Activated CD4-positive, alpha-beta T cell treated with anti-CD3 and anti-CD28 coated beads, Interleukin-2, amount 50 U/mL, for 1 hour (primary cell): ENCODE data around the gene PNP.

Experiments used
- DNase-seq: peaks from one replicate; pipeline ENCODE4 v3.0.0-alpha.2; 2020

The PNP gene

DNA sequence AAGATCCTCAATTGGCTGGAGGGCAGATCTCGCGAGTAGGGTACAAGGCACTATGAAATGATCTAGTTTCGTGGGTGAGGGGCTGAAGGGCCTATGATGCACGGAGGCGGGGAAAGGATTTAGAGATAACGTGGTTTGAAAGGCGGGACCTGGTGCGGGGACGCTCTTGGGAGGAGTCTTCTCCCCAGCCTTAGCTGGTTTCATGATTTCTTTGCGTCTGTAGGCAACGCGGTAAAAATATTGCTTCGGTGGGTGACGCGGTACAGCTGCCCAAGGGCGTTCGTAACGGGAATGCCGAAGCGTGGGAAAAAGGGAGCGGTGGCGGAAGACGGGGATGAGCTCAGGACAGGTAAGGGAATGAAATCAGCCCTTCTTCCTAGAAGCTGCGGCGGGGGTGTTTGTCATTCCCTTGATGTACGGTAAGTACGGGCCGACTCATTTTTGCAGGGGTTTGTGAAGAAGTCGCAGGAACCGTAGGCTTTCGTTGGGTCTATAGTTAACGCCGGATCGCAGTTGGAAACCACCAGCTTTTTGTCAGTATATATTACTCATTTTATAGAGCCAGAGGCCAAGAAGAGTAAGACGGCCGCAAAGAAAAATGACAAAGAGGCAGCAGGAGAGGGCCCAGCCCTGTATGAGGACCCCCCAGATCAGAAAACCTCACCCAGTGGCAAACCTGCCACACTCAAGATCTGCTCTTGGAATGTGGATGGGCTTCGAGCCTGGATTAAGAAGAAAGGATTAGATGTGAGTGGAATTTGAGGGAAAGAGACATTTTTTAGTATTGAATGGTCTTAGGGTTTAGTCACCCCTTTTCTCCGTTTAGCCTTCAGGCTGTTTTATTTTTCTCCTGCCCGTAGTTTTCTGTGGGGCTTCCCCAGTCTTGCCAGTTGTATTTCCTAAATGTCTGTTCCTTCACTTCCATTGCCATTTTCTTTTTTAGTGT, 13.6 kb upstream of the PNP start:
- no peak for DNase-seq

DNA sequence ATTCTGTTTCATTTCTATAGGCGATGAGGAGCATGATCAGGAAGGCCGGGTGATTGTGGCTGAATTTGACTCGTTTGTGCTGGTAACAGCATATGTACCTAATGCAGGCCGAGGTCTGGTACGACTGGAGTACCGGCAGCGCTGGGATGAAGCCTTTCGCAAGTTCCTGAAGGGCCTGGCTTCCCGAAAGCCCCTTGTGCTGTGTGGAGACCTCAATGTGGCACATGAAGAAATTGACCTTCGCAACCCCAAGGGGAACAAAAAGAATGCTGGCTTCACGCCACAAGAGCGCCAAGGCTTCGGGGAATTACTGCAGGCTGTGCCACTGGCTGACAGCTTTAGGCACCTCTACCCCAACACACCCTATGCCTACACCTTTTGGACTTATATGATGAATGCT, 12.2 kb upstream of the PNP start:
- DNase-seq: no peak

DNA sequence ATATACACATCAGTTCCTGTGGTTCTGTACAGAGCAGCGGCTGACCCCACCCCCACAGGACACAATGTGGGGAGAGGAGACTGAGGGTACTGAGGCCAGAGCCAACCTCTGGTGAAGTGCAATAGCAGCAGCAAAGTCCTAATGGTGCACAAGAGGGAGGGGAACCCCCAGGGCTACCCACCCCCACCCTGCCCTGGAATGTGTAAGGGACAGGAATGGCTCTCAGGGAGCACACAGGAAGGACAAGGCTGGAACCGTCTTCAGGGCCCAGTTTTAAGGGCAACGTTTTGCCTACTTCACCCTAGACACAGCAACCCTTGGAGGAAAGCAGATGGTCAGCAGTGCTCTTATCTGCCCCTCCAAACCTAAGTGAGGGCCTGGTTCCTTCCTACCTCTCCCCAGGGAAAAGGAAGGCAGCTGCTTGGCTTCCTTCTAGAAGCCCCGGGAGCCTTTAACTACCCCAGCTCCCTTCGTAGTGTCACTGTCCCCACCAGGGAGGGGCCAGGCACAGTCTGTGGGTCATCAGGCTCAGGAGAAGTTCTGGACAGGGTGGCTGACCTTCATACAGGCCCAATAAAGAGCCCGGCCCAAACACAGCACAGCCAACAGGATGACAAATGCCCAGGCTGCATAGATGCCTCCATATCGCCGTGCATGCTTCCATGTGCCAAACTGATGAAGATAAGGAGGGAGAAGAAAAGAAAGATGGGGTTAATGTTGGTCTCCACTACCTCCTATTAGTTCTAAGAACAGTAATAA, 11.0 kb upstream of the PNP start:
- no peak for DNase-seq

DNA sequence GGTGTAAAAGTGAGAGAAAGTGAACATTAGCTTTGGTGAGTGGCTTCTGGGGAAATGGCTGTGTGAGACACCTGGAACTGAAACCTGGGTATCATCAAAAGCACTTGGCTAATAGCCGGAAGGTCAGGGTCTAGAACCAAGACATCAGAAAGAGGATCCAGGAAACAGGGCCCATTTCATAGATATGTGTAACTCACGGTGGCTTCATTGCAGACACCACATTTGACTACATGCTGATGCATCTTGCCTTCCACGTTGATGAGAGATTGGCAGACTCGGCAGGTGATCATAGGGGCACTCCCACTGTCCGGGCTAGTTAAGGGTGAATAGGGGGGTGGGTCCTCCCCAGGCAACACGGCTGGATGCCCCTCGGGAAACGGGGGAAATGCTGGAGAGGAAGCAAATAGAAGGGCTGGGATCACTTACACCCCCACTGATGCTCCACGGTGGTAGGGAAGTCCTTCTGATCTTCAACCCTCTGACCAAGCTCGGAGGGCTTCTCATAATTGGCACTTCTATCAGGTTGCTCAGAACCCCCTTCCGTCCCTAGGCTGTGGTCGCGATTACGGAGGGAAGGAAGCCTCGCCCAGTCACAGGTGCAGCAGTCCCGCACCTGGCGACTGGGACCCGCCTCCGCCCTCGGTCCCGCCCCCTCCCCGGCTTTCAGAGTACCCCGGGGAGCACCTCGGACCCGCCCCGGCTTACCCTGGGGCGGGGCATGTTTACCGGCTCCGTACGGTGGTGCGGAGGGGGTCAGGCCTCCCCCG, 8.6 kb upstream of the PNP start:
- DNase-seq: peak; percentile 63

DNA sequence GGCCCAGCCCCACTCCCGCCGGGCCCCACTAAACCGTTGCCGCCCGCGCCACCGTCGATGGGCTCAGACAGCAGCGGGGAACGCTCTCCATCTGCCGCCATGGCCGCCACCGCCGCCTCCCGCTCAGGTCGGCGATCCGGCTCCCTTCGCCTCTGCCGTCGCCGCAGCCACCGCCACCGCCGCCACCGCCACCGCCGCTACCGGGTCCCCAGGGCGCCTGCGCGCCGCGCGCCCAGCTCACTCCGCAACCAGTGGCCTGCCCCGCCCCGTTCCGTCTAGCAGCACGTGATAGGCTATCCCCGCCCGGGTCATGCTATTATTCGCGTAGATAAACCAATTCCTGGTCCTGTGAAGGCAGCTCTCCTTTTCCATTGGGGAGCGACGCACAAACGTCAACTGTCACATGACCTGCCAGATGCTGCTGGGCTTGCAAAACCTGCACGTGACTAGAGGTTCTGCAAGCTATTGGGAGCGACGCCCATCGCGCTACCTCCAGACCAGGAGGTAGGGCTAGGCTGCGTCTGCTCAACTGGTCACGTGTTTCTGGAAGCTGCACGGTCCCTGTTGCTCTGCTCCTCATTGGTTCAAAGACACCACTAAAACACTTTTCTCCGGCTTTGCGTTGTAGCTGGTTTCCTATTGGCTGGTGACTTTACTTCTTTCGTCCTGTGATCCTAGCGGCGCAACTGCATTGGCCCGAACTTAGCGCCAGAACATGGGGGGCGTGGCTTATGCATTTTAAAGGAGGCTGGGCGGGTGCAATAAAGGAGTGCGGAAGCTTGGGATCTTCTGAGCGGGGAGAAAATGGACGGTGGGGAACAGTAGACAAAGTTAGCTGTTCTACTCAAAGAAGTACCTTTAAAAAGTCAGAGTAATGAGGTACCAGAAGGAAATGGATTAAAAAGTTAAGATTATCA, 7.7 kb upstream of the PNP start, which contains the start of gene PIP4P1:
PIP4P1 (minus strand) TSS at position 210 of the 917 bp plus-strand sequence; CDS start at position 101, 109 bp downstream.
- peak; percentile 97 for DNase-seq

DNA sequence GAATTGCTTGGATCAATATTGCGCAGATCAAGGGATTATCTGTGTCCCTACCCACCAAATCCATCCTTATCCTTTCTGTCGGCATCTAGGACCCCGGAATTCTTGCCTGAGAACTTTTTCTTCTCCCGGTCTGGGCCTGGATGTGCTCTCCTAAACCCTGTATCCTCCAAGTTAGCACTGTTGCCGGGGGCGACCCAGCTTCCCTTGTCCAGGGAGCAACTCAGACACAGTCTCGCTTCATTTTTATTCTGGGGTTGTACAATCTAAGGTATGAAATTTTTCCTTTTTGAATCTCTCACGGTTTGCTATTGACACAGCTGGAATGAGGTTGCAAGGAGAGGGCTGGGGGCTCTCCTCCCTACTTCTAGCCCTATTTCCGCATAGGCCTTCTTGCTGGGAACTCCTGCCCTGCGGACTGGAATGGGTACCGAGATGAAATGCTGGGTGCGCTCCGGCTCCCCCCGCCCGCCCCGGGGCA, 403 bp upstream of the PNP start:
- DNase-seq: no peak

DNA sequence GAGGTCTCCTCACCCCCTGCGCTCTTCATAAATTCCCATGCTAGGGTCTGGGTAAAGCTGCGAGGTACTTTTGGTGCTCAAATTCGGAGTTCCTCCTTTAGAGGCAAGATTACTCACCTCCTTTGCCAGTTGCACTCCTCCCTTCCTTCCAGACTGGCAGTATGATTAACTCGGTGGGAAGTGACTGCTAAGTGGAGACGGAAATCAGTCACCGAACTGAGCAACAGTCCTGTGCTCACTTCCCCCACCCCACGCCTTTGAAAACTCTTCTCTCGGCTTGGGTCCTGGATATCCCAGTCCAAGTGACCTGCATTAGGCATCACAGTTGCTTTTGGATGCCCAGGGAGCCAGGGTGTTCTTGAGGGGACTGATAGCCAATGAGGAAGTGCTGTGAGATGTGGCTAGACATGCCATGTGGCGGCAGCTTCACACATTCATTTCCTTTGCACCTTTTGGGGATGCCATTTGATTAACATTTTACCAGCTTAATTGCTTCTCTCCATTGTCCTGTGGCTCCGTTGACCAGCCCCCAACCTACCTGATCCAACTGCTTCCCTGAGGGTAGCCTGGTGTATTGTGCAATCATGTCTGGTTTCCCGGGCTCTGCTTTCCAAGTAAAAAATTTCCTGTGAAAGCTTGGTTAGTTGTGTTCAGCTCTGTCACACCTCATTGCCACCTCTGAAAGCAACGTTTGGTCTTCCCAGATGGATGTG, 840 bp downstream of the PNP start:
- DNase-seq: peak; percentile 44

DNA sequence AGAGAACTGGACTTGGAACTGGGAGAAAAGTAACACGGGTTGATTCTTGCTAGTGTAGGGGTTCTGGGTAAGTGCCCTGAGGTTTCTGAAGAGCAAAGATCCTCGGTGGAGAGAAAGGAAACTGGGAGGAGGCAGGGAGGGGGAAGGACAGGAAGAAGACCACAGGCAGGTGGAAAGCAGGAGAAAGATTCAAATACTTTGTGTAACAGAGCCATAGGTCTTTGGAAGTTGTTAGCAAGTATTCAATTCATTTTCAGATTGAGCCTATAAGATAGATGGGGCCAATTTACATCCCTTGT, 1.3 kb downstream of the PNP start:
- no peak for DNase-seq

DNA sequence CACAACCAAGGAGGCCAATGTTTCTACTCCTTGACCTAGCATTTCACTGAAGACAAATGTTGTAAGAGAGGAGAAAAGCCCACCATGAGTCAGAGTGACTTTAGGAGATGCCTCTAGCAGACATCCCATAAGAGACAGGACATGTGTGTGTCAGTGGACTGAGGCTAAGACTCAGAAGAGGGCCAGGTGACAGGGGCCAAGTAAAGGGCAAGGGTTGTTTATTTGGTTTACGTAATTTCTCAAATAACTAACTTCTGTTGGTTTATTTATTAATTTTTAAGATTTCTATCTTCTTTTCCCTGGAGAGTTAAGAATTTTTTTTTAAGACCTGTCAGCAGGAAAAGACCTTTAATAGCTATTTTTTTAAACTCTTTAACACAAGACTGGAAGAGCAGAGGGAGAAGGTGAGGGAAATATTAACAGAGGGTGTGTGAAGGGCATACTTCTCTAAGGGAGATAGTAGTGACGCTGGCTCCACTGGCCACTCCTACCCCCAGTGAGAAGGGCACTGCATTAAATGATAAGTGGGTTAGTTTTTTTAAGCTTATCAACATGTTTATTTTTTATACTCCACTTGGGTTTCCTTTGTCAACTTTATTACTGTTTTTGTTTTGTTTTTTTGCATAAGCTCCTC, 3.4 kb downstream of the PNP start:
- no peak for DNase-seq

DNA sequence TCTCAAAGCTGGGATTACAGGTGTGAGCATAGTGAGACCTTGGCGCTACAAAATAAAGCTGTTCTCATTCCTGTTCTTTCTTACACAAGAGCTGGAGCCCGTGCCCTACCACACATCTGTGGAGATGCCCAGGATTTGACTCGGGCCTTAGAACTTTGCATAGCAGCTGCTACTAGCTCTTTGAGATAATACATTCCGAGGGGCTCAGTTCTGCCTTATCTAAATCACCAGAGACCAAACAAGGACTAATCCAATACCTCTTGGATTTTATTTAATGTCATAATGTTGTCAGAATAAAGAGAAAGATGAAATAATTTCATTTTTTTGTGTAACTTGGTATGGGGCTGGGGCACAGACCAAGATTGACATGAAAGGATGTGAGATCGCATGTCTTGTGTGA, 7.6 kb downstream of the PNP start:
- no peak for DNase-seq

DNA sequence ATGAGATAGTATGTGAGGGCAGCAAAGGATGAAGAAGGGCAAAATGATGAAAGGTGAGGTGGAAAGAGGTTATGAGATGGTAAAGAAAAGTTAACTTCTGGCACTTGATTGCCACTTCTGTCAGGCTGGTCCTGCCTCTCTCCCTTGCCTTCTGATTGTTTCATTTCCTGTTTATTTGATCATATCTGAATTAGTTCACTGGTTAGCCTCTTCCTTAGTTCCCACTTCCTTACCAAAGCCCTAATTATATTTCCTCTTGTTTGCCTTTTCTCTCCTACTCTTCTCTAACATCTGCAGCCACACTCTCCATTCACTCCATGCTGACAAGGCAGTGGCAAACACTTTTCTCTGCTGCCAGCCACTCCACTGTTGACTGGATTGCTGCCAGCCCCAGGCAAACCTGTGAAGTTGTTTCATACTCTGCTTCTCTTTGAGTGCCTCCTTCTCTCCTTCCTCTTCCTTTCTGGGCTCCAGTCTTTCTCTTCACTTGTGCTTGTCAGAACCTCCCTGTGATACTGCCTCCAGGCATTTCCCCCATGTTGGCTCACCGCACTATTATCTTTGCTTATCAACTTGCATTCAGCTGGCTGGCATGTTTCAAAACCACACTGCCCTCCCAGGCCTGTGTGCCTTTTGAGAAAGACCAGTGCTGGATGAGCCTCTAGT, 8.1 kb downstream of the PNP start:
- no peak for DNase-seq

DNA sequence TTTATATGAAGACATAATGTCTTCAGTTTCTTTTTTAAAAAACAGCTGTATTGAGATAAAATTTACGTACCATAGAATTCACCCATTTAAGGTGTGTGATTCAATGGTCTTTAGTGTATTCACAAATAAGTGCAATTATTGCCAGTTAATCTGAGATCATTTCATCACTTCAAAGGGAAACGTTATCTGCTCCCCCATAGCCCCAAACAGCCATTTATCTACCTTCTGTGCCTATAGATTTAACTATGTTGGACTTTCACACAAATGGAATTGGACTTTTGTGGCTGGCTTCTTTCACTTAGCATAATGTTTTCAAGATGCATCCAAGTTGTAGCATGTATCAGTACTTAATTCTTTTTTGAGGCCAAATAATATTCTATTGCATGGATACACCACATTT, 9.7 kb downstream of the PNP start:
- no peak for DNase-seq

DNA sequence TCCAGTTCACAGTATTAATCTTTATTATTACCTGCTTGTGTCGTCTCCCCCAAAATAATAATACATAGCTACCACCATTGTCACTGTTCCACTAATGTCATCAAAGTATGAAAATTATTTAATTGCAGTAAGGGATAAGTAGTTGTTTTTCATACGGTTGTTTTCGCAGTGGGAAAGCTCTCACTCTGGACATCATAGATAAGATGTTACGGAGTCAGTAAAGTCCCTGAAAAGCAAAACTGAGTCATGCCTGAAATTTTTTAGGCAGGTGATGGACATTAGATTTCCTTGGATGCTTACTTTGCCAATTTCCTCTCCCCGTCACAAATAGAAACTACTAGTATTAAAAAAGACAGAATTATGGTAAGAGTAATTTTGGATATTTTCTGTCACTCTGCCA, 13.2 kb downstream of the PNP start:
- DNase-seq: no peak

DNA sequence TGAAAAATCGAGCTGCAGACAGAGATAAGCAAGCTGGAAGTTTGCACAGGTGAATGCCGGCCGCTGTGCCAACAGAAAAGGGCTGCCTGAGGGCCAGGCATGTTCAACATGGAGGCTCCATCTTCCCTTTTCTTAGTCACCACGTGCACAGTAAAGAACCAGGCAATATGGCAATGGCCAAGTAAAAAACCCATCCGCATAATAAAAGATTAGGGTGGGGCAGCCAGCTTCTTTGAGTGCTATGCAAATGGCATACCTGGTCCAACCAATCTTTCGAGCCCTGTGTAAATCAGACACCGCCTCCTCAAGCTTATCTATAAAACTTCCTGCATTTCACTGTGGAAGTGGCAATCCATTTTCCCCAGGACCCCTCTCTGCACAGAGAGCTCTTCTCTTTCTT, 16.7 kb downstream of the PNP start:
- no peak for DNase-seq

DNA sequence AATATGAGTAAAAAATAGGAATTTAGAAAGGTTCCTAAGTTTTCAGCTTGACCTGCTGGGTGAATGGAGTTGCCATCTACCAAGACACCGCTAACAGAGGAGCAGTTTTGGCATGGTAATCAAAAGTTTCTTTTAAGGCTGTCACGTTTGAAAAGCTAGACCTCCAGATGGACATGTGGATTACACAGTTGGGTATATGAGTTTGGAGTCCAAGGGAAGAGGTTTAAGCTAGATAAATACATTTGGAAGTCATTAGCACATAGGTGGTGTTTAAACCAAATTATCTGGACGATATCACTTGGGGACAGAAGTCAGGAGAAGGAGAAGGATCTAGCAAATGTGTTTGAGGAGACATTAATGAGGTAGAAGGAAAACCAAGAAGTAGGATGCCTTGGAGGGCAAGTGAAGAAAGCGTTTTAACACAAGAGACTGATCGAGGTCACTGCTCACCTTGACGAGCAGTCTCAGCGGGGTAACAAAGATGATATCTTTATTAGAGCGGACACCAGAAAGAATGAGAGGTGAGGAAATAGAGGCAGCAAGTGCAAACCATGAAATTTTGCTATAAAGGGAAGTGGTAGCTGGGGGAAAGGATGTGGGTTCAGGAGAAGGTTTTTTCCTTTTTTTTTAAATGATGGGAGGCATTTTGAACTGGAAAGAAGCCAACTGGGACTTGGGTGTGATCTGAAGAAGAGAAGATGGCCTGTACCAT, 17.6 kb downstream of the PNP start:
- DNase-seq: no peak

DNA sequence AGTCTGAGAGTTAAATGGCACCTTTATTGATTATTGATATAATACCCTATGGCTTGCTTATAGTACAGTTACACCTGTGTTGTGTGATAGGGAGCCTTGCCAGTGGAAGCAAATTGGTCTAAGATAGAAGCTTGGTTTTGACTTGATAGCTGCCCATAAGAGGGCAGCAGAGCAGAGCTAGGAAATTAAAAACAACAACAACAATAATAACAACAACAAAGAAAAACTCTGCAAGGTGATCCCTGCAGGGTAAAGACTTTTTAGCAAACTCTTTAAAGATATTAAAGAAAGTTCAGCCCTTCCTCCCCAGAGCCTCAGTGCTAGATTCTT, 18.2 kb downstream of the PNP start:
- no peak for DNase-seq

DNA sequence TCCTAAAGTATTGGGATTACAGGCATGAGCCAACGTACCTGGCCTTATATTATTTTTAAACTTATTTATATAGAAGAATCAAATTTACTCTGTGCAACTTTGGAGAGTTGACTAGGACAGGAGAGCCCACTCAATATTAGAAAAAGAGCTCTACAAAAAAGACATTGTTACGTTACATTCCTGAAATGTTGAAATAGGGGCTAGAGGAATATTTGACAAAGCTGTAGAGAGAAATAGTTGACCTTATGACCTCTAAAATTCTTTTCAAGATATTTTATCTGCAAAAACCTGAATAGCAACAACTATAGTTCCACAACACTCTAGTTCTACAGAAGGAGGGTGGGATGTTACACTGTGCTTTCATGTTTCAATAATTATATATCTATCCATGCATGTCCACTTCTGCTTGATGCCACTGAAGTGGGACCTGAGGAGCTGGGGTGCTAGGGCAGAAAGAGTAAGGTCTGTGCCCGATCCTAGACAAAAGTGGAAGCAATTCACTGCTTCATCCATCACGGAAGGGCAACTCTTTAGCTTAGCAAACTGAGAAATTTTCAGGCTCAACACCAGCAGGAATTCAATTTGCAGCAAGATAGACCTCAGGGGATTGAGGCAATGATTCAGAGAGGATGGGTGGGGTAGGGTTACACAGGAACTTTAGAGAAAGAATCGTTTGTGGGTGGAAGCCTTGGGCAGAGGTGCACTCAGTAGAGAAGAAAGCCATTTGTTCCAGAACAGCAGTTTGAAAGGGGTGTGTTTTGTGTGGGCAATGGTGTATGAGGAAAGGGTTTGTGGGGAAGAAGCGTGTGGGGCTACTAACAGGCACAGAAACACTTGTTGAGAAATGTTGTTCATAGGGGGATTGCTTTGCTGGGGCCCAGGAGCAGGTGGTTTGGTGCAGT, 20.1 kb downstream of the PNP start:
- DNase-seq: no peak

DNA sequence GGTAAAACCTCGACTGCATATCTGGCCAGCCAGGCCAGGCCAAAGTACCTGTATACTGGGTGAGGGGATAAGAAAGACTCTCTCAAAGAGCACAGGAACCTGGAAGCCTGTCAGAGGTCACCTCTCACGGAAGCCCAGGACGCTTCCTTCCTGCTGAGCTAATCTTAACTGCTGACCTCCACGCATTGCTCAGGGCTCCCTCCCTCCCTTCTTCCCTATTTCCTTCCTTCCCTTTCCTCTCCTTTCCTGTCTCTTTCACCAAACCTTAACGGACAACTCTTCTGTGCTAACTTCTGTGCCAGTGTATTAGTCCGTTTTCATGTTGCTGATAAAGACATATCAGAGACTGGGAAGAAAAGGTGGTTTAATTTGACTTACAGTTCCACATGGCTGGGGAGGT, 21.4 kb downstream of the PNP start:
- DNase-seq: no peak

DNA sequence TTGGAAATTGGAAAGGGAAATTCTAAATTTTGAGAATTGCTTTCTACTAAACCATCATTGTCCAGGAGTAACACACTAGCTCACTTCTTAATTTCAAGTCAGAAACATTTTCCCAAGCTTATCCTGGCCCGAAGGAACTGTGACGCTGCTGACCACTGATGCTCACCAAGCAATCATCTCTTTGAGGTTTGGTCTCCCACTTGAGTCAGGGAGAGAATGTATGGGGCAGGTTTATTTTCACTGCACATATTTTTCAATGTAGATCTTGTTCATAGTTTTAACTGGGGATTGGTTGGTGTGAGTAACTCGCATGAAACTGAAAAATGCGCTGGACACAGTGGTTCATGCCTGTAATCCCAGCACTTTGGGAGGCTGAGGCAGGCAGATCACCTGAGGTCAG, 23.3 kb downstream of the PNP start:
- no peak for DNase-seq
